NCI-H2107 treated with DMSO at 0.1 percent for 48 hours (cell line): ENCODE data around the gene LAMA5.

Experiments
- DNase-seq: peaks from one replicate; lab custom pipeline; 2025; ENCODE audit not compliant: unreplicated experiment; lab: John Stamatoyannopoulos, UW

The LAMA5 gene

GRCh38 chr20:62331347-62331746 is 35.8 kb downstream of the LAMA5 start:
- no peak for DNase-seq

DNA sequence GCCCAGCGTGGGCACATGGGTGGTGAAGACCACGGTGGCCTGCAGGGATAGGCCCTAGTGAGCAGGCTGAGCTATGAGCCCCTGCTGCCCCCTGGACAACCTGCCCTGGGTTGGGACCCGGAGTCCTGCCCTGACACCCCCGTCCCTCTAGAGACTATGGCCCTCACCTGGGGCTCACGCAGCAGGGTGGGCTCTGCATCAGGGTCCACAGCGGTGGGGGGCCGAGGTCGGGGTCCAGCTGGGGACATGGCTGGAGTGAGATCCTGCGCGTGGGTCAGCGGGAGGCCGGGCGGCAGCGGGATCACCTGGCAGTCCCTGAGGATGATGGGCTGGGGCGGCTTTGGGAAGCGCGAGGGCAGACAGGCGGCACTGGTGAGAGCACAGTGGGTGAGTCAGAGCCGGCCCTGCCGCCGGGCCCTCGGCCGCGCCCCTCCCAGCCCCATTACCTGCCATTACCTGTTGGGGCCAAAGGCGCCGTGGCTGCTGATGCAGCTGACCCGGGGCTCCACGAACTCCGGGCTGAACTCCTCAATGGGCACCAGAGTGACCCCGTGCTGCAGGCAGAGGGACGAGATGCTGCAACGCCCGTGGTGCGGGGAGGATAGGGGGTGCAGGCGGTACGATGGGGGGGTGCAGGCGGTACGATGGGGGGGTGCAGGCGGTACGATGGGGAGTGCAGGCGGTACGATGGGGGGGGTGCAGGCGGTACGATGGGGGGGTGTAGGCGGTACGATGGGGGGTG is 36.4 kb downstream of the LAMA5 start:
- no peak for DNase-seq

GRCh38 chr20:62329389-62330377 is 37.4 kb downstream of the LAMA5 start:
- DNase-seq = no peak

DNA sequence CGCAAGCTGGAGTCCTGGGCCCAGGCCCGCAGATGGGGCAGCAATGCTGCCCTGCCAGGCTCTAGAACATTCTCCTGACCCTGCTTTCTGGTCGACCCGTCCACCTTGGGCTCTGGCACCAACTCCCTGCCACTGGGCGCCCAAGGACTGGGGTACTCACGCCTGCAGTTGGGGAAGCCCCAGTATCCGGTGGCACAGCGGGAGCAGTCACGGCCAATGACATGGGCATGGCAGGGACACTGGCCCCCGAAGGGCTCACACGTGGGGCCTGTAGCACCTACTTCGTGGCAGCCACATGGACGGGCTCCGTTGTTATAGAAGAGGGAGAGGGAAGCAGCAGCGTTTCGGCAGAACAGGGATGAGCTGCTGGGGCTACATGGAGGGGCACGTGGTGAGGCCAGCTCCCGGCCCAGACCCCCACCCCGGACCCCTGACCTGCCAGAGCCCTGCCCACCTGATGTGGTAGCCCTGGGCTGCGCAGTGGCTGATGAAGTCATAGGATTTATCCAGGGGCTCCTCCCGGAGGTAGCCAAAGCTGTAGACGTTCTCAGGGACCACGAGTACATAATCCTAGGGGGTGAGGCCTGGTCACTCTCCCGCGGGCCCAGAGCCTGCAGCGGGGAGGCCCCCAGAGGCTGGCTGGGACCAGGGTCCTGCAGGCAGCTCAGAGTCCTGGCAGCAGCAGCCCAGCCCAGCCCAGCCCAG is 38.3 kb downstream of the LAMA5 start:
- DNase-seq = no peak

DNA sequence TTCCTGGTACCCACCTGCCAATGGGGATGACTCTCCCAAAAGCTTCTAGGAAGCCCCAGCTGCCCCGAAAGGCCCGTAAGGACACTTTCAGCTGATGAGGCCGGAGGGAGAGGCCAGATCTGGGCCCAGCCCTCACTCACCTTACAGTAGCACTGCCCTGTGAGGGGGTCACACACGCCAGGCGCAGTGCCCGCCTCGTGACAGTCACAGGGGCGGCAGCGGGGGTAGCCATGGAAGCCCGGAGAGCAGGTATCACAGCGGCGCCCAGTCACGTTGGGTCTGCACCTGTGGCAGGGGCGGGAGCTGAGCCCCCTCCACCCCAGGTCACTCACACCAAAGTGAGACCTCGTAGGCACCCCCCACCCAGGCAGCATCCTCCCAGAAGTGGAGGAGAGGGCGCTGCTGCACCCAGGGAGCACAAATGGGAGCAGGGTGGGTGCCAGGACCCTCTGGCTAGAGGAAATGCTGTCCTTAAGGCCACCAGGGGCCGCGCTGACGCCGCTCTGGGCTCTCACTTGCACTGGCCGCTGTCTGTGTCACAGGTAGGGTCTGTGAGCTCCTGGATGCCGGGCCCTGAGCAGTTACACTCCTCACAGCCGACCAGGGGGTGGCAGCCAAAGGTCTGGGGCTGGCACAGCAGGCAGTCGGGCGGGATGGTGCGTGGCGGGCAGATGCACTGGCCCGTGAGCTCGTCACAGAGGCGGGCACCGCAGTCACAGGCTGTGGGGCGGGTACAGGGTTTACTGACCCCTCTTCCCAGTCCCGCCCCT is 39.2 kb downstream of the LAMA5 start:
- no peak for DNase-seq

DNA sequence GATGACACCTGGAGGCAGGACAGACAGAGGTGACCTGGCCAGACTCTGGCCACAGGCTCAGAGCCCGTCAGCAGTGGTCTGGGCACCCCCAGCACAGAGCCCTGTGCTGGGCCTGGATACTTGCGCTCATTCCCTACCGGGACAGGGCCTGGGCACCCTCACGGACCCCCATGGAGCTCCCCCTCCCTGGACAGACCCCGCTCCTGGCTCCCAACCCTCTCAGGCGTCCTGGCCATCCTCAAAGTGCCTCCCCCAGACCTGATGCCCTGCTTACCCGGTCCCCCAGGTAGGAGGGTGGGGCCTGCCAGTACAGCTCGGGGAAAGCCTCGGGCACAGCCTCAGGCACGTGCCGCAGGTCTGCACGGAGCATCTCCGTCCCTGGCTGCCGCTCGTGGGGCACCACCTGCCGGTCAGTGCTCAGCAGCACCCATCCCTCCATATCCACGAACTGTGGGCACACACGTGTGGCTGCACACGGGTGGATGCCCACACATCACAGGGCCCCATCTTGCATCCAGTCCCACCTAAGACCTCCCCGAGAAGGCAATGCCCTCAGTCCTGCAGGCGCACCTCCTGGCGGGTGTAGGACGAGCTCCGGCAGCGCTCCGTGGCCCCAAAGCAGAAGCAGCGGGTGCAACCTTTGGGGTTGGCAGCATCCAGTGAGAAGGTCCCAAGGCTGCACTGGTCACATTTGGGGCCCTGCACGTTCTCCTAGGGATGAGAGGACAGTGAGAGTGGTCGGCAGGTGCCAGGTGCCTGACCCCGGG is 40.0 kb downstream of the LAMA5 start:
- no peak for DNase-seq

GRCh38 chr20:62326559-62326958 is 40.6 kb downstream of the LAMA5 start:
- no peak for DNase-seq

GRCh38 chr20:62325172-62325905 is 41.8 kb downstream of the LAMA5 start:
- no peak for DNase-seq

DNA sequence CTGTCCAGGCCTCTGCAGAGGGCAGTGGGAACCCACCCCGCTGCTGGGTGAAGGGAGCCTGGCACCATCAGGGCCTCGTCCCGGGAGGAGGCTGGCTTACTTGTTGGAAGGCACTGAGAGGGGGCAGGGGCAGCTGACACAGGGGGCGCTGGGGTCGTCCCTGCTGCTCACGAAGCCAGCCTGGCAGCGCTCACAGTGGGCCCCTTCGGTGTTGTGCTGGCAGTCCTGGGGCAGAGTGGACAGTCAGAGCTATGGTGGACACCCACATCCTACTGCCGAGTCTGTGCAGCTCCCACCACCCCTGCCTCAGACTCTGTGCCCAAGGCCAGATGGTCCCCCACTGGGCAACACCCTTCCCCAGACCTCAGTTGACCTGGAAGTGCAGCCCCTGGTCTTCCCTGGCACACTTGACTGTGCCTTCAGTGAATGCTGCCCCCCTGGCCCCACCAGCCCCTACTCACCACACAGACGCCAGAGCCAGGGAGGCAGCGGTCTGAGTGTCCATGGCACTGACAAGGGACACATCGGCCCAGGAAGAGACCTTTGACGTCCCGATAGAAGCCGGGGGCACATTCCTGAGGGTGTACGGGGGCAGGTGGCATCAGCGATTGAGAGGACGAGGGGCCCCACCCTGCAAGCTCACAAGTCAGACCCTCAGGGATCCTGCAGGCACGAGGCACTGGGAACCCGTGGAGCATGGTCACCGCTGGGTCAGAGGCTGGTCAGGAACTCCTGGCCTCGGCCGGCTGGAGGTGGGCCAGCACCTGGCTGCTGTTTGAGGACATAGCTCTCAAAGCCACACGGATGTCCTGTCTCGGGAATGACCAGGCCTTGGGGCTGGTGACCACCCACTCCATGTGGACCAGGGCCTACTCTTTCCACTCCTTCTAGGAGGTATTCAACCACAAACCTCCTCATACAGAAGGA is 42.9 kb downstream of the LAMA5 start:
- no peak for DNase-seq

- no peak for DNase-seq
These were observed 43.7 kb downstream of the LAMA5 start for GRCh38 chr20:62323146-62323979.

GRCh38 chr20:62322492-62323041 is 44.5 kb downstream of the LAMA5 start:
- DNase-seq = no peak

GRCh38 chr20:62321975-62322374 is 45.1 kb downstream of the LAMA5 start:
- DNase-seq = no peak

DNA sequence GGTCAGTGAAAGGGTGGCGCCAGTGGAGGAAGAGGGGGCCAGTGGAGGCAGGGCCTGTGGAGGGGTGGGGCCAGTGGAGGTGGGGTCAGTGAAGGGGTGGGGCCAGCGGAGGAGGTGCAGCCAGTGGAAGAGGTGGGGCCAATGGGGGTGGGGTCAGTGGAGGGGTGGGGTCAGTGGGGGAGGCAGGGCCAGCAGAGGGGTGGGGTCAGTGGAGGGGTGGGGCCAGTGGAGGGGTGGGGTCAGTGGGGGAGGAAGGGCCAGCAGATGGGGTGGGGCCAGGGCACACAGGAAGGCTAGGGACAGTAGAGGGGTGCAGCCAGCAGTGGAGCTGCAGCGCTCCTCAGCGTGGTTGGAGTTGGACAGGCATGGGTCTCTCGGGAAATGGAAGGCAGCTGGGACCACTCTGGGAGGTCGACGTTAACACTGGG is 45.6 kb downstream of the LAMA5 start:
- no peak for DNase-seq

GRCh38 chr20:62320581-62321354 is 46.3 kb downstream of the LAMA5 start:
- DNase-seq = no peak

GRCh38 chr20:62319346-62319909 is 47.7 kb downstream of the LAMA5 start:
- DNase-seq = no peak
